HL-60/S4 treated with retinoic acid at 250 ng/mL for 4 days and 3 days (cell line): ENCODE results near the gene SLC47A2.

Experiments
- in situ Hi-C: fragments of 300-500 bp; cut with MboI; formaldehyde crosslinking; loops from 2 replicates; pipeline ENCODE4 v1.7.0; 2022; ENCODE audit warnings: low sequenced_read_pairs

The SLC47A2 gene

GRCh38 chr17:19730843-19731242, 14.5 kb upstream of the SLC47A2 start:
- in situ Hi-C loops = loop anchor here (25.0 kb wide), 1 partner anchor 219 kb away; no protein-coding TSS in a partner anchor

- in situ Hi-C loops = loop anchor here (25.0 kb wide), 1 partner anchor 218 kb away; no protein-coding TSS in a partner anchor
These were observed 13.5 kb upstream of the SLC47A2 start for GRCh38 chr17:19729900-19730299.

GRCh38 chr17:19728084-19728495, 11.7 kb upstream of the SLC47A2 start:
- in situ Hi-C loops = loop anchor here (25.0 kb wide), 1 partner anchor 216 kb away; no protein-coding TSS in a partner anchor

- in situ Hi-C loops = loop anchor here (25.0 kb wide), 1 partner anchor 215 kb away; no protein-coding TSS in a partner anchor
These were observed 11.2 kb upstream of the SLC47A2 start for GRCh38 chr17:19727501-19728078.

- in situ Hi-C loops = loop anchor here (25.0 kb wide), 1 partner anchor 215 kb away; no protein-coding TSS in a partner anchor
These were observed 10.4 kb upstream of the SLC47A2 start for GRCh38 chr17:19726631-19727376.

GRCh38 chr17:19725486-19725885, 9.1 kb upstream of the SLC47A2 start:
- in situ Hi-C loops = loop anchor here (25.0 kb wide), 1 partner anchor 213 kb away; no protein-coding TSS in a partner anchor

GRCh38 chr17:19724501-19725420, 8.4 kb upstream of the SLC47A2 start:
- in situ Hi-C loops = loop anchor here (25.0 kb wide), 1 partner anchor 212 kb away; no protein-coding TSS in a partner anchor

- in situ Hi-C loops = no loop called here
These were observed 7.6 kb upstream of the SLC47A2 start for GRCh38 chr17:19723964-19724363.

GRCh38 chr17:19720631-19721426, 4.4 kb upstream of the SLC47A2 start:
- in situ Hi-C loops = no loop called here

- in situ Hi-C loops = no loop called here
These were observed 3.8 kb upstream of the SLC47A2 start for GRCh38 chr17:19720210-19720475.

GRCh38 chr17:19719355-19720209, 3.2 kb upstream of the SLC47A2 start:
- in situ Hi-C loops = no loop called here

GRCh38 chr17:19718613-19719354, 2.4 kb upstream of the SLC47A2 start:
- in situ Hi-C loops = no loop called here

- in situ Hi-C loops = no loop called here
These were observed 1.7 kb upstream of the SLC47A2 start for GRCh38 chr17:19718041-19718612.

- in situ Hi-C loops = no loop called here
These were observed 1.1 kb upstream of the SLC47A2 start for GRCh38 chr17:19717411-19717908.

- in situ Hi-C loops = no loop called here
These were observed 612 bp upstream of the SLC47A2 start for GRCh38 chr17:19717031-19717360.

- in situ Hi-C loops = no loop called here
These were observed 1.6 kb downstream of the SLC47A2 start for GRCh38 chr17:19714542-19715411.

GRCh38 chr17:19713901-19714361, 2.5 kb downstream of the SLC47A2 start:
- in situ Hi-C loops = no loop called here
